Endothelial cell of umbilical vein (primary cell): ENCODE data around the gene LRCH1. TPM values are rescaled to one million over a fixed set of nuclear protein-coding genes. Genes with fewer than 3 reads are reported as not detected.

Experiments used
- BruUV-seq: library from RNA; stranded (reverse); fragments of 400-500 nt; replicated peaks from 2 replicates; lab custom pipeline; 2021; lab: Mats Ljungman, UMichigan
- CTCF ChIA-PET: fragments of 300-600, 350-600 bp; sonication (Branson Sonifier 250); formaldehyde crosslinking; loops from one replicate; lab custom pipeline; 2021; ENCODE audit warnings: antibody characterized with exemption, inconsistent platforms; lab: Charles Lee
- POLR2A ChIA-PET: fragments of 300-600, 350-600 bp; sonication (Branson Sonifier 250); formaldehyde crosslinking; loops from one replicate; lab custom pipeline; 2021; ENCODE audit warnings: antibody characterized with exemption, inconsistent platforms; lab: Charles Lee
- DNase-seq: peaks from one replicate; pipeline ENCODE4 v3.0.0-alpha.2; 2011; ENCODE audit warnings: low read depth, low spot score
- FAIRE-seq: peaks from 2 replicates; lab custom pipeline; 2011; peaks lifted over from hg19 to GRCh38; lab: Jason Lieb, UNC
- H2AFZ ChIP-seq: 2 replicates; pipeline ENCODE4 v1.6.0; 2012; ENCODE audit warnings: low read depth, low read length, control low read depth, inconsistent platforms
- H3K27ac ChIP-seq: 2 replicates; pipeline ENCODE4 v1.5.1; 2011; ENCODE audit warnings: low read depth, mild to moderate bottlenecking, control low read depth, low read length, moderate library complexity; ENCODE audit not compliant: insufficient read depth
- H3K27me3 ChIP-seq, 2 experiments: 2 replicates each; pipeline versions ENCODE4 v1.6.0 to v1.6.1; 2011; ENCODE audit warnings: low read length in 2 of 2, mixed read lengths in 1 of 2; ENCODE audit not compliant: control insufficient read depth in 2 of 2, insufficient read depth in 2 of 2
- H3K36me3 ChIP-seq, 2 experiments: 2 replicates in 1 of 2; 3 replicates in 1 of 2; pipeline ENCODE4 v1.5.1; 2011; ENCODE audit warnings: low read length in 2 of 2, mild to moderate bottlenecking in 1 of 2, moderate library complexity in 1 of 2; ENCODE audit not compliant: control insufficient read depth in 2 of 2, insufficient read depth in 2 of 2; ENCODE audit errors: extremely low read depth in 1 of 2
- H3K4me1 ChIP-seq: 3 replicates; pipeline ENCODE4 v1.5.1; 2011; ENCODE audit warnings: mild to moderate bottlenecking, low read length; ENCODE audit not compliant: control insufficient read depth, insufficient read depth; ENCODE audit errors: extremely low read depth
- H3K4me2 ChIP-seq: 2 replicates; pipeline ENCODE4 v1.6.1; 2011; ENCODE audit warnings: low read length, control low read depth, mixed read lengths; ENCODE audit not compliant: insufficient read depth
- H3K4me3 ChIP-seq, 3 experiments: fragments of 200-600 bp in 1 of 3; sonication (generic), shearing (Covaris generic) in 1 of 3; replicated peaks in 1 of 3; 2 replicates each; pipeline ENCODE4 v1.5.1; 2011 to 2016; ENCODE audit warnings: control low read depth in 3 of 3, low read length in 3 of 3, mild to moderate bottlenecking in 2 of 3, inconsistent platforms in 1 of 3, low read depth in 1 of 3, moderate library complexity in 1 of 3; ENCODE audit not compliant: insufficient read depth in 1 of 3
- H3K79me2 ChIP-seq: 2 replicates; pipeline ENCODE4 v1.6.0; 2012; ENCODE audit warnings: low read length, inconsistent platforms; ENCODE audit not compliant: control insufficient read depth, insufficient read depth
- H3K9ac ChIP-seq: replicated peaks from 2 replicates; pipeline ENCODE3; 2011; ENCODE audit warnings: low read length, control low read depth; ENCODE audit not compliant: insufficient read depth; ENCODE audit errors: extremely low read depth
- H3K9me1 ChIP-seq: replicated peaks from 3 replicates; pipeline ENCODE4 v1.6.0; 2011; ENCODE audit warnings: mild to moderate bottlenecking, low read length; ENCODE audit not compliant: control insufficient read depth, insufficient read depth; ENCODE audit errors: extremely low read depth
- H3K9me3 ChIP-seq: replicated peaks from 2 replicates; pipeline ENCODE4 v1.5.1; 2012; ENCODE audit warnings: low read length, inconsistent platforms; ENCODE audit not compliant: control insufficient read depth, insufficient read depth
- H4K20me1 ChIP-seq: replicated peaks from 2 replicates; pipeline ENCODE3; 2011; ENCODE audit warnings: mild to moderate bottlenecking, low read length; ENCODE audit not compliant: control insufficient read depth, insufficient read depth; ENCODE audit errors: extremely low read depth
- EZH2 ChIP-seq: IDR thresholded peaks from 2 replicates; pipeline ENCODE4 v1.6.1; 2012; ENCODE audit warnings: borderline replicate concordance, low read depth, mild to moderate bottlenecking, moderate library complexity, low read length, inconsistent platforms; ENCODE audit not compliant: severe bottlenecking
- FOS ChIP-seq: IDR thresholded peaks from 2 replicates; pipeline ENCODE4 v1.6.1; 2011; ENCODE audit warnings: mild to moderate bottlenecking, low read length, moderate library complexity, borderline replicate concordance; ENCODE audit not compliant: insufficient read depth
- GATA2 ChIP-seq: IDR thresholded peaks from 2 replicates; pipeline ENCODE4 v1.7.0; 2011; ENCODE audit warnings: low read depth, mild to moderate bottlenecking, moderate library complexity, mixed read lengths, low read length; ENCODE audit not compliant: insufficient read length, insufficient read depth
- JUN ChIP-seq: IDR thresholded peaks from 2 replicates; pipeline ENCODE4 v1.6.1; 2011; ENCODE audit warnings: borderline replicate concordance, low read depth; ENCODE audit not compliant: insufficient read length, insufficient read depth
- MYC ChIP-seq: IDR thresholded peaks from one replicate; pipeline ENCODE4 v1.6.1; 2011; ENCODE audit warnings: mild to moderate bottlenecking, low read depth, low read length
- POLR2A ChIP-seq: IDR thresholded peaks from 2 replicates; pipeline ENCODE4 v1.6.1; 2012; ENCODE audit warnings: low read depth, mild to moderate bottlenecking, control low read depth, low read length
- POLR2AphosphoS5 ChIP-seq: IDR thresholded peaks from 2 replicates; pipeline ENCODE4 v1.6.1; 2012; ENCODE audit warnings: low read depth, mild to moderate bottlenecking, control low read depth, low read length, moderate library complexity; ENCODE audit not compliant: insufficient read depth
- dilution Hi-C: fragments of 300-500 bp; cut with MboI; formaldehyde crosslinking; loops from one replicate; pipeline ENCODE4 v1.15.0; 2019; ENCODE audit warnings: low sequenced_read_pairs; ENCODE audit not compliant: extremely low pct_ligation_motif_present
- intact Hi-C: fragments of 100-400 bp; cut with micrococcal nuclease; formaldehyde crosslinking; loops from one replicate; pipeline ENCODE4 v1.10.0; 2022
- polyA plus RNA-seq, 4 experiments: library from polyadenylated mRNA; depleted of rRNA in 3 of 4; stranded (reverse) in 3 of 4; unstranded in 1 of 4; fragments of >200 nt; gene quantifications; 2 replicates each; pipeline versions ENCODE4 v1.2.1 to v1.2.3, GENCODE V29; 2011 to 2012; ENCODE audit warnings: missing spikeins in 1 of 4
- total RNA-seq: library from RNA; stranded (reverse); gene quantifications from 2 replicates; pipeline ENCODE4 v1.2.3, GENCODE V29; 2021
- TF ChIP-seq, protein P1 (sequence below): IDR thresholded peaks from 2 replicates; pipeline ENCODE4 v1.6.1; 2011; ENCODE audit not compliant: insufficient read depth, insufficient read length
- TF ChIP-seq, protein P2 (sequence below), 2 donors: IDR thresholded peaks; 1 replicate in 1 of 2; 2 replicates in 1 of 2; pipeline ENCODE4 v1.5.1; 2011; ENCODE audit warnings: low read length in 2 of 2, mild to moderate bottlenecking in 2 of 2, moderate library complexity in 2 of 2, control low read depth in 1 of 2, inconsistent platforms in 1 of 2, low read depth in 1 of 2; ENCODE audit not compliant: insufficient read depth in 1 of 2; ENCODE audit errors: extremely low read depth in 1 of 2

Gene LRCH1
- total and polyA plus RNA-seq, 2 donors (not counting 3 experiments of a cell fraction or from before 2014, with no cell fraction given): 5.4 to 16.5 TPM

GRCh38 chr13:46757640-46758039 lies 204.7 kb downstream of the LRCH1 start:
- dilution Hi-C loops (no loop called here), intact Hi-C loops (no loop called here)
- H3K9me1 ChIP-seq: no peaks in the 10 kb centered on the region
- no peak overlapping the region for H3K9ac ChIP-seq
- BruUV-seq: no TSS peak
- H3K9me3 ChIP-seq: no peaks in the 10 kb centered on the region
- no peak overlapping the region for H3K4me2 ChIP-seq
- TF ChIP-seq JUN (no peak), EZH2 (no peak), POLR2A (no peak), MYC (no peak), POLR2AphosphoS5 (no peak), FOS (no peak)
- TF ChIP-seq, protein P1, sequence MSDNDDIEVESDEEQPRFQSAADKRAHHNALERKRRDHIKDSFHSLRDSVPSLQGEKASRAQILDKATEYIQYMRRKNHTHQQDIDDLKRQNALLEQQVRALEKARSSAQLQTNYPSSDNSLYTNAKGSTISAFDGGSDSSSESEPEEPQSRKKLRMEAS: no peak
- FAIRE-seq (no peak), DNase-seq (no peak)
- H4K20me1 ChIP-seq: no peaks in the 10 kb centered on the region
- H3K4me3 ChIP-seq: no peak overlapping the region
- CTCF ChIA-PET: no interaction called here
- H3K27me3 ChIP-seq: peaks cover 0 to 4% of the 10 kb centered on the region in 2 experiments
- H3K27ac ChIP-seq: no peak overlapping the region
- H3K4me1 ChIP-seq: no peaks in the 10 kb centered on the region
- POLR2A ChIA-PET: no interaction called here
- no peaks in the 10 kb centered on the region for H3K79me2 ChIP-seq
- H2AFZ ChIP-seq: no peak overlapping the region
- no peaks in the 10 kb centered on the region for H3K36me3 ChIP-seq

DNA sequence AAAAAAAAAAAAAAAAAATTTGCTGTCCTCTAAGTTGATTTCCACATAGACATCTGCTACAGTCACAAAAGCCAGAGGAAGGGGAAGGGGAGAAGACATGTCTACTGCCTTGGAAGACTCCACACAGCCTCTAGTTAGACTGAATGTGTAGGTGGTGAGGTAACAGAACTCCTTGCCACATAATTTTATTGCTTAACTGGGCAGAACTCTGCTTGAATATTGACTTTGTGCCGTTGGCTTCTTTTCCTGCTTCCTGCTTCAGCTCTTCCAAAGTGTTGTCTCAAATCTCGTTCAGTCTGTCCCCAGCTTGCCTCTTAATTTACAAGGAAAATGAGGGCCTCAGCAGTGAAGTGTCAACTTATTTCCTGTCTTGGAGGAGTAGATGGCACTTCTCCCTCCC lies 206.9 kb downstream of the LRCH1 start:
- Histone ChIP-seq H3K9me3 (no peaks in the 10 kb centered on the region), H3K9me1 (no peaks in the 10 kb centered on the region), H3K79me2 (no peaks in the 10 kb centered on the region), H3K4me3 (no peak overlapping the region), H3K4me1 (no peaks in the 10 kb centered on the region), H3K9ac (no peak overlapping the region), H2AFZ (no peak overlapping the region), H4K20me1 (no peaks in the 10 kb centered on the region), H3K4me2 (no peak overlapping the region), H3K36me3 (no peaks in the 10 kb centered on the region), H3K27me3 (peaks cover 0 to 4% of the 10 kb centered on the region in 2 experiments), H3K27ac (no peak overlapping the region)
- TF ChIP-seq, protein P2, sequence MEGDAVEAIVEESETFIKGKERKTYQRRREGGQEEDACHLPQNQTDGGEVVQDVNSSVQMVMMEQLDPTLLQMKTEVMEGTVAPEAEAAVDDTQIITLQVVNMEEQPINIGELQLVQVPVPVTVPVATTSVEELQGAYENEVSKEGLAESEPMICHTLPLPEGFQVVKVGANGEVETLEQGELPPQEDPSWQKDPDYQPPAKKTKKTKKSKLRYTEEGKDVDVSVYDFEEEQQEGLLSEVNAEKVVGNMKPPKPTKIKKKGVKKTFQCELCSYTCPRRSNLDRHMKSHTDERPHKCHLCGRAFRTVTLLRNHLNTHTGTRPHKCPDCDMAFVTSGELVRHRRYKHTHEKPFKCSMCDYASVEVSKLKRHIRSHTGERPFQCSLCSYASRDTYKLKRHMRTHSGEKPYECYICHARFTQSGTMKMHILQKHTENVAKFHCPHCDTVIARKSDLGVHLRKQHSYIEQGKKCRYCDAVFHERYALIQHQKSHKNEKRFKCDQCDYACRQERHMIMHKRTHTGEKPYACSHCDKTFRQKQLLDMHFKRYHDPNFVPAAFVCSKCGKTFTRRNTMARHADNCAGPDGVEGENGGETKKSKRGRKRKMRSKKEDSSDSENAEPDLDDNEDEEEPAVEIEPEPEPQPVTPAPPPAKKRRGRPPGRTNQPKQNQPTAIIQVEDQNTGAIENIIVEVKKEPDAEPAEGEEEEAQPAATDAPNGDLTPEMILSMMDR (IDR thresholded peaks at IDR 0.05; ENCODE audit: extremely low read depth in 1 of 2, insufficient read depth in 1 of 2, low read depth in 1 of 2, low read length in 2 of 2): no peak
- TF ChIP-seq POLR2AphosphoS5 (no peak), GATA2 (no peak), FOS (no peak), EZH2 (no peak), JUN (no peak), POLR2A (no peak), MYC (no peak)
- TF ChIP-seq, protein P1: no peak
- dilution Hi-C loops (no loop called here), intact Hi-C loops (no loop called here)
- FAIRE-seq: no peak
- CTCF ChIA-PET: no interaction called here
- POLR2A ChIA-PET: no interaction called here
- DNase-seq: no peak
- BruUV-seq: no TSS peak
